Measurements from ENCODE around the gene LTBP1.
"Not testable (repeated sequence)": the region's sequence is repeated elsewhere in the genome, so short reads cannot be mapped to it uniquely, and the experiment has no call there.

The LTBP1 gene

DNA sequence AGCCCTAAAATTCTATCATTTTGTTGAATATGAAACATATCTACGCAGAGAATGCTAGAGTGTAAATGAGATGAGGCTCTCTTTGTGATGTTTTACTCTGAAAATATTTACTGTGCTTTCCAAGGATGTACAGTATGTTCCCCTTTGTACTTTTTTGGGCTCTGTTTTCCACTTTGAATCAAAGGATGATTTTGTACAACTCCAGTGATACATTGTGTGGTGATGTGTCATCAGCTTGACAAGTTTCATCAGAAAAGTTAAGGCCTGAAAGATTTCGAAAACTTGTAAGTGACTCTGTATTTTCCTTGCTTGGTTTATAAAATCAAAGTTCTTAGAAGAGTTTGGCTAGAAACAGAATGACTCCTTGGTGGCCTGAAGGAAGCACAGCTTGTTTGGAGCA, 206.3 kb downstream of the LTBP1 start:
- DNase-seq, result no peak

DNA sequence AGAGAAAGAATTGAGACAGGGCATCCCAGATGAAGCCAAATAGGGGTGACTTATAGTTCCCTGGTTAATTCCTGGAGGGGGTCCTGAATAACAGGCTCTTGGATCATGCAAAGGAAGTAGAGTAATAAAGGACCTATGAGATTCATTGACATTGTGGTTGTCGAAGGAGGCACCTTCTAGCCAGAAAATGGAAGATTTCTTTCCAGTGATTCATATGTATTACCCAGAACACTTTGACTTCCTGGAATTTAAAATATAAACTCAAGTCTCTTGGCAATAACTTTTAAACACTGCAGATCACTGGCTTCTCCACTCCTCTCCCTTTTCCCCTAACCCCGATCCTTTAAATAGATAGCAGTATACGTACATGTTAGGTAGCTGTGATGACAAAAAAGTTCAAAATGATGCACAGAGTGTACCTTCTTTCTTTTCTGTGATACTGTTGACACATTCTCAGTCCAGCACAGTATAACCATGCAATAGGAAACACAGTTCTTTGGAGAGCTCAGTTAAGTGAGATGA, 211.8 kb downstream of the LTBP1 start:
- DNase-seq, result no peak

DNA sequence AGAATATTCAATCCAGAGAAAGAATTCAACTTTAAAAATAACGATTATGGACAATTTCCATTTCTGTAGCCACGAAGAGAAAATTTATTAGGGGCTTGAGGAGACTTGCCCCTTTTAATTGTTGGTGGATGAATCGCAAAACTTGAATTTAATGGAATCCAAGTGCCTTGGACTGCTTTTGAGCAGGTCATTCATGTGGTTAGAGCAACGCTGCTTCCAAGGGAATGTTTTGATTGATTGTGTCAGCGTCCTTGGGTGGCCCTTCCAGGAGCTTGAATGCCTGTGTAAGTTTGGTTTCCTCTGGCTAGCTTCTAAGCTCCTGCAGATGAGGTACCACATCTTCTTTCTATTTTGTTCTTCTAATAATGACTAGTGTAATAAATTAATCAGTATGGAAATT, 213.4 kb downstream of the LTBP1 start:
- DNase-seq, result no peak

DNA sequence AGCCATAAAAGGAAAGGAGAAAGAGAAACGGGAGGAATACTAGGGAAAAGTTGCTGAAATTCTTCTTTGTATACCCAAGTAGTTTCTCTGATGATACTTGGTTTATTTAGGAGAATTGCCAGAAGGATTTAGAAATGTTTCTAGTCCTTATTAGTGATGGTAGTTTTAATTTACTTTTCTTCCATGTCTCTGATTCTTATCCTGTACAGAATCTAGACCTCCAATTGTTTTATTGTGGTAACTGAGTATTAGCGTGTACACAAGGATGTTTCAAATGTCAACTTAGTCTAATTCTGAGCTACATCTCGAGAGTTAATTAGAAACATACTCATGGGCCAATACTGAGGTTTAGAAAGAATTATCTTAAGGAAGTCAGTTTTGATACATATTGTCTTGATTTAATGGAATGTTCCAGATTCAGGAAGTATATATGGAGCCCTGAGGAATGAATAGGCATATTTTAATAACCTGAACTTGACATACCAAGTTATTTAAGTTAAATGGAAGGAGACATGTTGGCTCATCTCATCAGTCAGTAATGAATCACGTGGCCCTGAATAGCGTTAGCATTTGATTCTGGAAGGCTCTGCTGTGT, 219.6 kb downstream of the LTBP1 start:
- no peak for DNase-seq

DNA sequence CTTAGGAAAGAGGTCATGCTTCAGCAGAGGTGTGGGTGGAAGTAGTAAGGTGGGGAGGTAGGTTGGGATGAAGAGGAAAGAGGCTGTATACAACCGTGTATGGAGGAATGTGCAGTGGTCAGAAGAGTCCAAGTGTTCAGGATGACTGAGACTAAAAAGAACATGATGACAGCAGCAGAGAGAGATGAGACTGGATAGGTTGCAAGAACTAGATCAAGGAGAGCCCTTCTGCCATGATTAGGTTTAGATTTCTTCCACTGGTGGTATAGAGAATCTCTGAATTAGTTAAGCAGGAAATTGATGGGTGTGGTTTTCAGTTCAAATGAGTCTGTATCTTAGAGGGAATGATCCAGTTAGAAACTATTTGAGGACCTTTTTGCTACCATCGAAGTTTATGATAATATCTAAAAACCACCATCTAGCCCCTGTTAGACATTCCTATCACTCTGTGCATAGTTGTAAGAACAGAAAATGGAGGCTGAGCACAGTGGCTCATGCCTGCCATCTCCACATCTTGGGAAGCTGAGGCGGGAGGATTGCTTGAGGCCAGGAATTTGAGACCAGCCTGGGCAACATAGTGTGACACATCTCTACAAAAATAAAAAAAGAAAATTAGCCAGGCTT, 221.0 kb downstream of the LTBP1 start:
- no peak for DNase-seq

DNA sequence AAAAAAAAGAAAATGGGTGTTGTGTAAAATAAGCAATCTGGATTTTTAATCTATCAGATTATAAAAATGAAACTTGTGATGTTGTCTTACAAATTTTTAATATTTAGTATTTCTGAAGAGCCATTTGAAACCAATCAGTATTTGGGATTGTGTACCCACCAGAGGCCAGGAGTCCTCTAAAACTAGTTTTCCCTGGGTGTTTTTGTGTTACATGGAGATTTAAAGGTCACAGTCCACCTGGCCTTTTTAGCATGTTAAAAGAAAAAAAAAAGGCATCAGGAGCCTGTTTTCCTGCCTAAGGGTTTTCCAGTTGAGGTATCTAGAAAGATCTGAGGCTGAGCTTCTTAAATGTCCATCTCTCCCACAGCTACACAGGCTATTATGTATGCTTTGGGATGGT, 221.7 kb downstream of the LTBP1 start:
- DNase-seq, result no peak

DNA sequence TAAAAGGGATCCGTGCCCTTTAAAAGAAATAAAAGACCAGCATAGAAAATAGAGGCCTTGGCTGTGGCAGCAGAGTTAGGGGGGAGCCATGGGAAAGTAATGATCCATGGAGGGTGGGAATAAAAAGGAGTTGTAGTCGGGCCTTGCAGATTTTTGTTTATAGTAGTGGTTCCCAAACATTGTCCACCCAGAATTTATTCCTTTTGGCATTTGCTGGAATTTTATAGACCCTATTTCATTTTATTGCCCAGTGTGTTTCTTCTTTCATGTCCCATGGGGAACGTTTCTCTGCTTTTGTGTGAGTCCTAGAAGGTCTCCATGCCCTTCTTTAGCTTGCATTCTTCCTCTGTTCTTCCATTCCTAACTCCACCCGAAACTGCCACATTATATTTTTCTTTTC, 222.2 kb downstream of the LTBP1 start:
- DNase-seq, result no peak

DNA sequence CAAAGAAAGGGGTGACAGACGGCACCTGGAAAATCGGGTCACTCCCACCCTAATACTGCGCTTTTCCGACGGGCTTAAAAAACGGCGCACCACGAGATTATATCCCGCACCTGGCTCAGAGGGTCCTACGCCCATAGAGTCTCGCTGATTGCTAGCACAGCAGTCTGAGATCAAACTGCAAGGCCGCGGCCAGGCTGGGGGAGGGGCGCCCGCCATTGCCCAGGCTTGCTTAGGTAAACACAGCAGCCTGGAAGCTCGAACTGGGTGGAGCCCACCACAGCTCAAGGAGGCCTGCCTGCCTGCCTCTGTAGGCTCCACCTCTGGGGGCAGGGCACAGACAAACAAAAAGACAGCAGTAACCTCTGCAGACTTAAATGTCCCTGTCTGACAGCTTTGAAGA, 223.5 kb downstream of the LTBP1 start:
- DNase-seq, result not testable (repeated sequence)

DNA sequence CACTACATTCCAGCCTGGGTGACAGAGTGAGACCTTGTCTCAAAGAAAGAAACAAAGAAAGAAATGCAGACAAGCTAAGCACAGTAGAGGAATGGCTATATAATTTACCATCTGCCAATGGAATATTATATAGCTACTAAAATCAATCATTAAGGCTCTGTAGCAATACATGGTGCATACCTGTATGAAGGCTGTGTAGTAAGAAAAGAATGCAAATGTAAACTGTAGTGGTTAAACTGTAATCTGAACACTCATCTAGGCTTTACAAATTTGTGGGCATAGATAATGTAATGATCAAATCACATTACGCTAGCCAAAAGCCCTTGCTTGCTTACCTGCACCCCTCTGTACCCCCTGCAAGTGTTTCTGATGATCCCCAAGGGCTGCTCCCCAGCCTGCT, 230.9 kb downstream of the LTBP1 start:
- no peak for DNase-seq

DNA sequence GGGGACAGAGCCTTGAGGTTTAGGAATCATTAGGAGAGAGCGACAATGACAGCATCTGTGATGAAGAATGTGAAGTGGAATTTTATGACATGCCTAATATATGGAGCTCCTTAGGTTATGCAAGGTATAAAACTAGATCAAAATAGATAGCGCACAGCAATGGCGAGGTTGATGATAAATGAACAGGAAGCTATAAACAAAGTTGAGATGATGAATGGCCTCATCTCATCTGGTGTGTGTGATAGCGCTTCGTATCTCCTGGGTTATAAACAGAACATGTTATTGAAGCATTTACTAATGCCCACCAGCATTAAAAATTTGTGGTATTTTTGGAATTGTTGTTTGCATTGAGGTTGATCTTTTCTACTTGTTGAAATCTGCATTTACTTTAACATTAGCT, 231.5 kb downstream of the LTBP1 start:
- no peak for DNase-seq

DNA sequence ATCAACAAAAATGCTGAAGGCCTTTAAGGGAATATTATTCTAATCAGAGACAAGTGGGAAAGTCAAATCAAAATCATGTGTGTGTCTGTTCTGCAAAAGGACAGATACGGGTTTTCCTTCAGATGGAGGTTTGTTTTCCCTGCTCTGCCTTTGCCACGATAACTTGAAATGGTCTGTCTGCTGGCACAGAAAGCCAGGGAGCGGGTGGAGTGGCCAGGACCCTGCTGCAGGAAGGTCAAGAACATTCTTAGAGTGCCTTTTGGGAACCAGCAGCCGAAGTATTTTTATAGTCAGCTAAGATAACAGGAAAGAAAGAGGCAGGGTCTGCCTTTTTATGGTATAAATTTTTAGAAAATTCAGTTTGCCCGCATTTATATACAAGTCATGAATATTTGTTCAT, 234.2 kb downstream of the LTBP1 start:
- DNase-seq, result no peak

DNA sequence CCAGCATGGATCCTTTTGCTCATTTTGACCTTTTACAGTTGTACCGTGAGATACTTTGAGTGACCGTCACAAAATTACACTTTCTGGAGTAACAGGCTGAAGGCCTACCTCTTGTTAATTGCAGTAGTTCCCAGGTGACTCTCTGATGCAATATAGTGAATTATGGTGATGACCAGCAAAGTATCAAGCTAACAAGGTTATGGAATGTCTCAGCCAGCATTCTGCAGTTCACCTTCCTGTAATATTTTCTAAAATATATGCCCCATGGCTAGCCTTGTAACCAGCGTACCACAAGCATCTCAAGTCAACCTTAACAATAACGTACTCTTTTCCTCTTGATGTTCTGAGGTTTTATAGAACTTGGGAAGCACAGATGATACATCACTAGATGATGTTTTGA, 234.7 kb downstream of the LTBP1 start:
- no peak for DNase-seq

DNA sequence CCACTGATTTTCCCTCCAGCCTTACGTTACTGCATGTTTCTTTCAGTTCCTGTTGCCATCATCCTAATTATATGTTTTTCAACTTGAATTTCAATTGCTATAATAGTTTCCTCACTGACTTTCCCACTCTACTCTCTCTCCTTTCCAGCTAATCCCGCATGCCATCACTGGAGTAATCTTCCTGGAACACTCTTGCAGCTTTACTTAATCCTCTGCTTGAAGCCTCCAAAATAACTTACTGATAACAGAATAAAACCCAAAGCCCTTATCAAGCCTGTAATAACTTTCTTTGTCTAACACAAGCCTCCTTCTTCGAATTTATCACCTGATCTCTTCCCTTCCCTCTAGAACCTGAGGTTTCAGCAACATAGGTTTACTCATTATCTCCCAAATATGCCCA, 237.3 kb downstream of the LTBP1 start:
- DNase-seq, result no peak

DNA sequence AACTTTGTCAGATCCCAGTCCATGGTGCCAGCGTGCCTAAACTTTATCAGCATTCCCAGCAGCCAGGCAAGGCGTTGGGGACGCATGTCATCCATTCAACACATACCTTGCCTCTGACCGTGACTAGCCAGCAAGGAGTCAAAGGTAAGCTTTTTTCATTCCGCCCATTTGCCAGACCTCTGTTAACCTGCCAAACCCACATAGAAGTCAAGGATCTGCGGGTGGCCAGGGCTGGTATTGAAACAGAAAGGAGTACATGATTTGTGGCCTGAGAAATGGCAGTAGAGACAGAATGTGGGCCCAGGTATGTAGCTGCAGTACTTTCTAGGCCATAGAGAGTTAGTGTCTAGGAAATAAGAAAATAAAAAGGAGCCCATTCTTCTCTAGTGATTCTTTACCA, 240.2 kb downstream of the LTBP1 start:
- no peak for DNase-seq

DNA sequence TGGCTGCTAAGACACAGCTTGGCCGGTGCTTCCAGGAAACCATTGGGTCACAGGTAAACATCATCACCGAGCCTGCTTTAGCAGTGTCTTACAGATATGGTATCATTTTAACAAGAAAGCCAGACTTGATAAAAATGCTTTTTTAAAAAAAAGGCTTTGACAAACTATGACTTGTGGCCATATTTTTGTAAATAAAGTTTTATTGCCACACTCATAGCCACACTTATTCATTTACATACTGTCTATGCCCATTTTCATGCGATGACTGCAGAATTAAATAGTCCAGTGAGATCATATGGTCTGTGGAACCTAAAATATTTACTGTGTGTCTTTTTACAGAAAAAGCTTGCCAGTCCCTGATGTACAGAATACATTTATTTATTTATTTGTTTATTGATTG, 242.0 kb downstream of the LTBP1 start:
- no peak for DNase-seq

DNA sequence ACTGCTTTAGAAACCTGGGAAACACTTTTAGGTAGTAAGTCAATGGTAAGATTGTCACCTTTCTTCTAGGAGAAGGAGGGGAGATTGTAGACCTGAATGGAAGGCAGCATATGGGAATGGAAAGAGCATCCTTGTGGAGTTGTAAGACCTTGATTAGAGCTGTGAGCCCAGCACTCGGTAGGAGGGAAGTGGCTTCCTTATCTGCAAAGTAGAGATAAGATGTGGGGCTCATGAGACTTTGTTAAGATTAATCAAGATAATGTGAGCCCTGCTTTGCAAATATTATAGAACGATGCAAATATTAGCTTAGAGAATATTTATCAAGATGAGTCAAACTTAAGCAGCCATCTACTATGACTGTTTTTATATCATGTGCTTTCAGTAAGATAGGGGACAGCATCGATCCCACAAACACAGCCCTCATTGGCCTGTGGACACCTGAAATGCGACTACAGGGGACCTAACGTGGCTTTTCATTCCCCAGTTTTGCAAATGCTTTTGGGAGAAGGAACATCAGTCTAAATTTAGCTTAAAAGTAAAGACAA, 243.7 kb downstream of the LTBP1 start:
- no peak for DNase-seq

DNA sequence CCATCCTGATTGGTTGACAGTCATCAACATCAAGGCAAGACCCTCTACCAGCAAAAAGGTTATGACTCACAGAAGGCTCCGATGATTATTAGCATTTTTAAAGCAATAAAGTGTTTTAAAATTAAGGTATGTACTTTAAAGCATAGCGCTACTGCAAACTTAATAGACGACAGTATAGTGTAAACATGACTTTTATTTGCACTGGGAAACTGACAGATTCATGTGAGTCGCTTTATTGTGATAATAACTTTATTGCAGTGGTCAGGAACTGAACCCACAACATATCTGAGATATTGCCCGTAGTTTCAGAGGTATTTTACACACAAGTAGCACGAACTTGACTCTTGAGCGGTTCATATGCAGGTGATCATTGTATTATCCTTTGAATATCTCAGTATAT, 249.1 kb downstream of the LTBP1 start:
- no peak for DNase-seq

DNA sequence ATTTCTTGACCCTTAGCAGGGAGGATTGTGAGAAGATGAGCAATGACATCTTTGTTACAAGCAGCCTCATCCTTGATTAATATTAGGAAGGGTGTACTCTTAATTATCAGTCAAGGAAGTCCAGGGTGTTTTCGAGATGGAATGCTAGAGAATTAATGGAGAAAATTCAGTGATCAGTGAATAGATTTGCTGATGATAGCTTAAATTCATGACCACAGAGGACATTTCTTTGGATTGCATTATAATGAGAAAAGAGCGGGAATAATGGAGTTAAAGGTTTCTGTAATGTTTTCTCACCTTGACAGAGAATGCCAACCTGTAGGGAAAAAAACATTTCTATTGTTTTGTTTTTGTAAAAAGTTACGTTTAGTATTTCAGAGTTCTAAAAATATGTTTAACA, 249.9 kb downstream of the LTBP1 start:
- DNase-seq, result no peak

DNA sequence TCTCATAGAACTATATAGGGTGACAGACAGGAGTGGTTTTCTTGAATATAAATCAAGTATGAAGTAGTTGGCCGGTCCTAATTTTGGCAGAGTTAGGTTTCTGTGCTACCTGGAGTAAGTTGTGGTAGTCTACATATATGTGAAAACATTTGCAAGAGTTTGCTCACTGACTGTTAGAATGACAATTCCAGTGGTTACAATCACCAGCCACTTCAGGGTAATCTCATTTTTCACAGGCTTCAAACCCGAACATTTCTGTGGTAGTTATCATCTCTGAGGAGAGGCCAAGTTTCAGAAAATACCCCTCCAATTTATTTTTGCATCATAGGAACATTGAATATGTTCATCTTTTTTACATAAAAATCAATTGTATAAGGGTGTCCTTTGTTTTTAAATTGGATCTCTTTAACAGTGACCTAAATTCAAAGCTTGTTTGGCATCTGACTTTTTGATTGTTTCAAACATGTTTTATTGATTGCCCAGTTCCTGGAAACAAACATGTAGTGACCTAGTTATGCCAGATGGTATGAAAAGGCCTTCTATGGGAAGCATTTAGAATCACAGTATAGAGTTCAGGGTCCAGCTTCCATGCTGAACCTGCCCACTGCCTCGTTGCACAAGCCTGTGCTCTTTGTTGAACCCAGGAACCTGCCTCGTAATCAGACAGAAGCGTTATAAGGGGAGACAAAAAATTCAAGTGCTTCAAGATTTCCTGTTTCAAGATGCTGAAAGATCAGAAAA, 250.6 kb downstream of the LTBP1 start:
- DNase-seq, result no peak

DNA sequence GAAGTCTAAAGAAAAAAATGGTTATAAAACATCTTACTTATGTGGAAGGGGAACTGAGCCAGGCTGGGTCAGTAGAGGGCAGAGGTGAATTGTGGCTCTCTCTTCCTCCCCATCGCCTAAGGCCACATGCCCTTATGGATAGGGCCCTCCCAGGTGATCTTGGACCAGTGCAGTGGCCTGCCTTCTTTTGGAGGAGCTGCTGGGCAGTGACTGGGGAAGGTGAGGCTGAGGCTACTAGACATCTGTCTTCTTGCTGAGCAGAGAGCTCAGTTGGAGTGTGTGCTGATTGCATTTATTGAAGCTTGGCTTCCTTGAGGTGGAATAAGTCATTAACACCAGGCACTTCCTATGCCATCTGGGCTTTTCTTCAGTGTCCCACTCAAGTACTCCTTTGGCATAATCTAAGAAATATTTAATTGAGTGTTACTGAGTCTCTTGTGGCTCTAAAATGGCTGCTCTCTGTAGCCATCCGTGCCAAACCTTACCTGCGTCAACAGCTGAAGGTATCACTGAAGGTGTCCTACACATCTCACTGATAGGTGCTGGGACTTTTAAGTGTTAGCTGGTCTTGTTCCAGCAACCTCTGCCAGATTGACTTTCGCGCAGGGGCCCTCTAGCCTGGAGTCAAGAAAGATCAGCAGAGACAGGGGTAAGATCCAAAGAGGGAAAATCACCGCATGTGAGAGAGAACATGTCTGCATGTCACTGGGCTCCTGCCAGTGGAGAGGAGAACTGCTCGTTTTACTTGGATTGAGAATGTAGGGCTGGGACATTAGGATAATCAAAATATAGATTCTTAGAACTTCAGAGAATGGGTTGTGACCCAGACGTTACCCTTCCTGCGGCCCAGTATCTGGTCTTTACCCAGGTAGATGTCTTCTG, 256.1 kb downstream of the LTBP1 start:
- DNase-seq, result no peak

DNA sequence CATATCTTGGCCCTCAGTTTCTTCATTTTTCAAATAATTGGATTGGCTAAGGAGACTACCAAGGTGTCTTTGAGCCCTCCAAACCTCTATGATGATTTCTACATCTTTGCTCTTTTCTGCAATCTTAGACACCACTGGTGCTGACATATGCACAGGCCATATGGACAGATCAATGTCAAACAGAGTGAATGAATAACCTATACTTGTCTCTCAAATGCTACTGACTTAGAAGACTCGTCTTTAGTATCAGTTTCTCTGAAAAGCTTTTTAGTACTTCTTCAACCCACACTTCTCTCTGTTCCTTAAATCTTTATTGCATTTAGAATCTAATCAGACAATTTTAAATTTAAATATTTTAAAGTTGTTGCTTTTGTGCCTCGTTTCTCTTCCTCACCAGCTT, 258.2 kb downstream of the LTBP1 start:
- DNase-seq, result no peak

DNA sequence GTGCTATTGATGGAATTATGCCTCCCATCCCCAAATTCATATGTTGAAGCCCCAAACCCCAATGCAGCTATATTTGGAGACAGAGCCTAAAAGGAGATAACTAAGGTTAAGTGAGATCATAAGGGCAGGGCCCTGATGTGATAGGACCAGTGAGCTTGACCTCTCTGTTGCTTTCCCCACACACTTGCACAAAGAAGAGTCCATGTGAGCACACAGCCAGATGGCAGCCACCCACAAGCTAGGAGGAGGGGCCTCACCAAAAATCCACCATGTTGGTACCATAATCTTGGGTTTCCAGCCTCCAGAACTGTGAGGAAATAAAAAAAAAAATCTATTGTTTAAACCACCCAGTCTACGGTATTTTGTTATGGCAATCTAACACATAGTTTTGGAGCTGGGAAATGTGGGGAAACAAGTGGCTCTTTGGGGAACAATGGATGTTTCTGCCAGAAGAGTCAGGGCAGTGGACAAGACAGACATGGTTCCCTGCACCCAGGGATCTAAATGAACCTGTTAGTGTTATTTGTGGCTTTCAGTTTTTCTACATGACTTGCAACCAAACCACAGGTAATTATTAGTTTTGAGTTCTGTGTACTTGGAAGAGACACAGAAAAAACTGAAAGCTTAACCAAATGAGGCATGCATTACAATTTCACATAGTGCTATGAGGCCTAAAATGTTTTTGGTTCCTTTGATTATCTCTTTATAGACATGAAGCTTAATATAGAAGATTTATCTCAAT, 259.1 kb downstream of the LTBP1 start:
- no peak for DNase-seq
